ENCODE measurements around the gene C1R.

C1R gene

GRCh38 chr12:7101694-7102131 is 9.5 kb upstream of the C1R start:
- Histone ChIP-seq H4K20me1 (ENCODE audit: insufficient read depth, low read length, poor library complexity, severe bottlenecking) (no peaks in the 10 kb centered on the region), H3K4me3 (ENCODE audit: low read length, poor library complexity, severe bottlenecking) (no peak overlapping the region), H3F3A (ENCODE audit: low read depth) (peaks cover 4% of the 10 kb centered on the region; the same call in 1 of the 2 replicates), H3K27me3 (ENCODE audit: insufficient read depth, low read length, poor library complexity, severe bottlenecking) (no peaks in the 10 kb centered on the region), H3K4me2 (ENCODE audit: low read depth, low read length, poor library complexity, severe bottlenecking) (no peak overlapping the region), H3K9me2 (replicated peaks; ENCODE audit: low read depth, low read length) (no peaks in the 10 kb centered on the region), H3K36me3 (ENCODE audit: insufficient read depth, low read length) (no peaks in the 10 kb centered on the region), H3K4me1 (ENCODE audit: insufficient read depth, low read length, poor library complexity, severe bottlenecking) (peaks cover 12% of the 10 kb centered on the region), H3K79me2 (ENCODE audit: insufficient read depth, low read length) (no peaks in the 10 kb centered on the region; the same call in 1 of the 2 replicates), H2AFZ (ENCODE audit: low read length) (no peak overlapping the region), H3K9ac (ENCODE audit: low read depth, low read length, poor library complexity, severe bottlenecking) (no peak overlapping the region), H3K9me3 (ENCODE audit: insufficient read depth, low read depth, low read length) (peaks cover 6% of the 10 kb centered on the region; the same call in 1 of the 2 replicates)
- no peak for TF ChIP-seq CTCF (conservative IDR thresholded peaks at IDR 0.05; ENCODE audit: low read length)
- no peak for TF ChIP-seq EZH2phosphoT487 (IDR thresholded peaks at IDR 0.05; ENCODE audit: borderline replicate concordance)

- H3K4me1 ChIP-seq (ENCODE audit: insufficient read depth, low read length, poor library complexity, severe bottlenecking) = peaks cover 12% of the 10 kb centered on the region
- no peaks in the 10 kb centered on the region; the same call in 1 of the 2 replicates for H3K79me2 ChIP-seq (ENCODE audit: insufficient read depth, low read length)
- H3K36me3 ChIP-seq (ENCODE audit: insufficient read depth, low read length) = no peaks in the 10 kb centered on the region
- TF ChIP-seq EZH2phosphoT487 (IDR thresholded peaks at IDR 0.05; ENCODE audit: borderline replicate concordance) = no peak
- TF ChIP-seq CTCF (conservative IDR thresholded peaks at IDR 0.05; ENCODE audit: low read length) = no peak
- no peaks in the 10 kb centered on the region for H4K20me1 ChIP-seq (ENCODE audit: insufficient read depth, low read length, poor library complexity, severe bottlenecking)
- no peaks in the 10 kb centered on the region for H3K27me3 ChIP-seq (ENCODE audit: insufficient read depth, low read length, poor library complexity, severe bottlenecking)
- H3K9me2 ChIP-seq (replicated peaks; ENCODE audit: low read depth, low read length) = no peaks in the 10 kb centered on the region
- no peak overlapping the region for H3K9ac ChIP-seq (ENCODE audit: low read depth, low read length, poor library complexity, severe bottlenecking)
- no peak overlapping the region for H3K4me2 ChIP-seq (ENCODE audit: low read depth, low read length, poor library complexity, severe bottlenecking)
- no peaks in the 10 kb centered on the region for H3F3A ChIP-seq (ENCODE audit: low read depth)
- H3K9me3 ChIP-seq (ENCODE audit: insufficient read depth, low read depth, low read length) = peaks cover 4% of the 10 kb centered on the region; the same call in 1 of the 2 replicates
- H3K4me3 ChIP-seq (ENCODE audit: low read length, poor library complexity, severe bottlenecking) = no peak overlapping the region
- no peak overlapping the region for H2AFZ ChIP-seq (ENCODE audit: low read length)
Observed at GRCh38 chr12:7101047-7101693, 8.9 kb upstream of the C1R start.

GRCh38 chr12:7100239-7100638 is 8.0 kb upstream of the C1R start:
- H3K4me3 ChIP-seq (ENCODE audit: low read length, poor library complexity, severe bottlenecking) = no peak overlapping the region
- H3K79me2 ChIP-seq (ENCODE audit: insufficient read depth, low read length) = no peaks in the 10 kb centered on the region
- H3K27me3 ChIP-seq (ENCODE audit: insufficient read depth, low read length, poor library complexity, severe bottlenecking) = no peaks in the 10 kb centered on the region
- no peaks in the 10 kb centered on the region for H3F3A ChIP-seq (ENCODE audit: low read depth)
- no peak overlapping the region for H2AFZ ChIP-seq (ENCODE audit: low read length)
- H3K9me2 ChIP-seq (replicated peaks; ENCODE audit: low read depth, low read length) = no peaks in the 10 kb centered on the region
- H3K9me3 ChIP-seq (ENCODE audit: insufficient read depth, low read depth, low read length) = no peaks in the 10 kb centered on the region
- H4K20me1 ChIP-seq (ENCODE audit: insufficient read depth, low read length, poor library complexity, severe bottlenecking) = no peaks in the 10 kb centered on the region
- H3K9ac ChIP-seq (ENCODE audit: low read depth, low read length, poor library complexity, severe bottlenecking) = no peak overlapping the region
- no peaks in the 10 kb centered on the region for H3K36me3 ChIP-seq (ENCODE audit: insufficient read depth, low read length)
- peaks cover 12% of the 10 kb centered on the region for H3K4me1 ChIP-seq (ENCODE audit: insufficient read depth, low read length, poor library complexity, severe bottlenecking)
- H3K4me2 ChIP-seq (ENCODE audit: low read depth, low read length, poor library complexity, severe bottlenecking) = no peak overlapping the region
- TF ChIP-seq CTCF (conservative IDR thresholded peaks at IDR 0.05; ENCODE audit: low read length) (no peak), EZH2phosphoT487 (IDR thresholded peaks at IDR 0.05; ENCODE audit: borderline replicate concordance) (no peak)
